H54 (cell line): ENCODE results near the gene APLP1.
"Not testable (repeated sequence)": the region's sequence is repeated elsewhere in the genome, so short reads cannot be mapped to it uniquely, and the experiment has no call there.

ENCODE experiments used
- DNase-seq: peaks from one replicate; pipeline ENCODE4 v3.0.0; 2011; ENCODE audit warnings: low spot score, mixed read lengths; ENCODE audit not compliant: insufficient read length
- FAIRE-seq: peaks from 3 replicates; lab custom pipeline; 2011; peaks lifted over from hg19 to GRCh38; lab: Jason Lieb, UNC
- POLR2A ChIP-seq: IDR thresholded peaks from 2 replicates; pipeline ENCODE4 v1.6.1; 2011; ENCODE audit warnings: low read depth, mild to moderate bottlenecking, low read length

Gene APLP1

GRCh38 chr19:35898499-35898809, 30.1 kb downstream of the APLP1 start:
- no peak for FAIRE-seq
- TF ChIP-seq POLR2A, result no peak
- DNase-seq, result no peak

- peak; percentile 64 for TF ChIP-seq POLR2A
Measured at GRCh38 chr19:35899547-35900214, 31.3 kb downstream of the APLP1 start.

GRCh38 chr19:35901055-35901644, 32.8 kb downstream of the APLP1 start:
- FAIRE-seq (no peak), DNase-seq (peak; percentile 69)
- no peak for TF ChIP-seq POLR2A

More at GRCh38 chr19:35899547-35900214, 31.3 kb downstream of the APLP1 start:
- peak; percentile 94 for DNase-seq
- FAIRE-seq, result no peak

- DNase-seq (peak; percentile 56), FAIRE-seq (peak; percentile 52)
- TF ChIP-seq POLR2A, result no peak
Measured at GRCh38 chr19:35901854-35902661, 33.7 kb downstream of the APLP1 start, which contains the start of gene HCST. Gene HCST, plus strand, starts transcription at chr19:35902529. Its CDS starts 65 bp downstream, at chr19:35902594.

GRCh38 chr19:35902870-35903475, 34.6 kb downstream of the APLP1 start:
- TF ChIP-seq POLR2A, result no peak
- DNase-seq, result no peak
- FAIRE-seq, result no peak

- no peak for FAIRE-seq
- peak; percentile 47 for TF ChIP-seq POLR2A
- peak; percentile 68 for DNase-seq
Measured at GRCh38 chr19:35903550-35904179, 35.3 kb downstream of the APLP1 start.

GRCh38 chr19:35904311-35905068, 36.1 kb downstream of the APLP1 start:
- DNase-seq, result no peak
- no peak for TF ChIP-seq POLR2A
- no peak for FAIRE-seq

- DNase-seq (no peak), FAIRE-seq (no peak)
- no peak for TF ChIP-seq POLR2A
Measured at GRCh38 chr19:35905178-35905727, 36.9 kb downstream of the APLP1 start.

- TF ChIP-seq POLR2A, result no peak
- FAIRE-seq (no peak), DNase-seq (no peak)
Measured at GRCh38 chr19:35907377-35907745, 39.0 kb downstream of the APLP1 start.

- no peak for TF ChIP-seq POLR2A
- no peak for DNase-seq
- FAIRE-seq, result no peak
Measured at GRCh38 chr19:35908010-35908441, 39.7 kb downstream of the APLP1 start, which contains the start of gene TYROBP. Gene TYROBP, minus strand, starts transcription at chr19:35908295. Its CDS starts 67 bp downstream, at chr19:35908228.

- no peak for DNase-seq
- TF ChIP-seq POLR2A, result no peak
- FAIRE-seq, result no peak
Measured at GRCh38 chr19:35908973-35909683, 40.8 kb downstream of the APLP1 start.

GRCh38 chr19:35909684-35910035, 41.3 kb downstream of the APLP1 start:
- FAIRE-seq, result no peak
- TF ChIP-seq POLR2A, result no peak
- no peak for DNase-seq

GRCh38 chr19:35910355-35910754, 42.0 kb downstream of the APLP1 start:
- not testable (repeated sequence) for DNase-seq, FAIRE-seq
